Measurements from ENCODE around the gene ASZ1.
"Not testable (repeated sequence)": the region's sequence is repeated elsewhere in the genome, so short reads cannot be mapped to it uniquely, and the experiment has no call there.

The ASZ1 gene

GRCh38 chr7:117444646-117445045, 17.4 kb upstream of the ASZ1 start:
- Histone ChIP-seq H3K4me1 (ENCODE audit: control insufficient read depth, insufficient read depth, low read length, poor library complexity, severe bottlenecking) (no peaks in the 10 kb centered on the region), H3K36me3 (ENCODE audit: control insufficient read depth, insufficient read depth, low read length) (no peaks in the 10 kb centered on the region), H3K27ac (ENCODE audit: low read depth, low read length, severe bottlenecking) (no peak overlapping the region), H3K9me3 (ENCODE audit: control insufficient read depth, low read length) (no peaks in the 10 kb centered on the region), H3K4me3 (ENCODE audit: extremely low read depth, insufficient read depth, low read length, poor library complexity, severe bottlenecking) (no peak overlapping the region)
- 80 to 91% methylated on average over 1 of the region's 1 CpG for WGBS, 2 experiments (ENCODE audit: insufficient coverage in 2 of 2)

DNA sequence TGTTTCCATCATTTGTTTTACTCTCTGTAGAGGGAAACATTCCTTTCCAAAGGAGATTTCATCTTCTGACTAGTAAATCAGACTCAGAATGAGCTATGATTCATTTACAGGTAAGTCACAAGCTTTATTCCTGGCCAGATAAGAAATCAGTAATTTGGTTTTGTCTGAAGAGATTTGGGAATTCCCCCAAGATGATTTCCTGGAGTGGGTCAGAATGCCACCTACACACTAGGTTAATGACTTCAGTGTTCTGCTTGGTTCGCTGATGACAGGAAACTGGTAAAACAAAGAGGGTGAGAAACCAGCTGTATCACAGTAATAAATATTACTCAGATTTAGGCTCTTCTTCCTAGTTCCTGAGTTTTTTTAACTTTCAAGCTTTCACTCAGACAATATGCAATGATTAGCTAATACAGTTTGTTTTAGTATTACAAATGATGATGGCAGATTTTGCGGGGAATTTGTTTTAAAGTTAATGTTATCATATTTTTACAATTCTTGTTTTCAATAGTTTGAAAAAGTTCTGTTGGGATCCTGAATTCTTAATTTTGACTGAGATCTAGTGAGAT, 8.3 kb upstream of the ASZ1 start:
- H3K27ac ChIP-seq (ENCODE audit: low read depth, low read length, severe bottlenecking), result no peak overlapping the region
- H3K4me3 ChIP-seq (ENCODE audit: extremely low read depth, insufficient read depth, low read length, poor library complexity, severe bottlenecking), result no peak overlapping the region
- no peaks in the 10 kb centered on the region for H3K36me3 ChIP-seq (ENCODE audit: control insufficient read depth, insufficient read depth, low read length)
- H3K9me3 ChIP-seq (ENCODE audit: control insufficient read depth, low read length), result no peaks in the 10 kb centered on the region
- no peaks in the 10 kb centered on the region for H3K4me1 ChIP-seq (ENCODE audit: control insufficient read depth, insufficient read depth, low read length, poor library complexity, severe bottlenecking)
- no CpG with 5 or more reads among the region's 2 CpGs for WGBS, 2 experiments (ENCODE audit: insufficient coverage in 2 of 2)

DNA sequence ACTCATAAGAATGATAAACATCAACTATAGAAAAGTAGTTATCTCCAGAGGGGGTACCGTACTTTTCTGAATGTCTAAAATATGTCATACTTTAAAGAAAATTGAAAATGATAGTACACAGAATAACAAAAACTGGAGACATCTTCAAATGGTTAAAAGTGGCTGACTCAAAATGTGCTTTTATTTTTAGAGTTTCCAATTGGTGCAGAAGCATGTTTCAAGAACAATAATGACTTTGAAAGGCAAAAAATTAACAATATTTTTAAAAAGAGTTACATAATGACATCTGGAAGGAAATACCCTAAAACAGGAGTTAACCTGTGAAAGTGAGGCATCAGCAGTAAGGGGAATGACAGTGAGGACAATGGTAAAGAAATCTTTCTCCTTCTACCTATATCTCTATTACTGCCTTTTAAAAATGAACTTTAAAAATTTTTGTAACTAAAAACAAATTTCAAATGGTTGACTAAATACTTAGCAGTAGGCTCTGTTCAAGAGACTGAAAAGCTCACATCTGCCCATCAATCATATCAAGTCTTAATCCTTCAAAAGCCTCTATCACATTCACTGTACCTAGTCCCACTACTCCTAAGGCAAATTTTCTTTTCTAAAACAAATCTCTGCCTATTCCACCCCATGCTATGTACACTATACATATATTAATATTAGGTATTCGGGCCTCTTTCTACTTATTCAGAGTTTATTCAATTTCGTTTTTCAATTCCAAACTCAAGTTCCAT, 3.0 kb downstream of the ASZ1 start:
- no CpG with 5 or more reads among the region's 3 CpGs for WGBS, 2 experiments (ENCODE audit: insufficient coverage in 2 of 2)
- no peaks in the 10 kb centered on the region for H3K4me1 ChIP-seq (ENCODE audit: control insufficient read depth, insufficient read depth, low read length, poor library complexity, severe bottlenecking)
- no peaks in the 10 kb centered on the region for H3K36me3 ChIP-seq (ENCODE audit: control insufficient read depth, insufficient read depth, low read length)
- no peak overlapping the region for H3K27ac ChIP-seq (ENCODE audit: low read depth, low read length, severe bottlenecking)
- H3K9me3 ChIP-seq (ENCODE audit: control insufficient read depth, low read length), result no peaks in the 10 kb centered on the region
- H3K4me3 ChIP-seq (ENCODE audit: extremely low read depth, insufficient read depth, low read length, poor library complexity, severe bottlenecking), result no peak overlapping the region

DNA sequence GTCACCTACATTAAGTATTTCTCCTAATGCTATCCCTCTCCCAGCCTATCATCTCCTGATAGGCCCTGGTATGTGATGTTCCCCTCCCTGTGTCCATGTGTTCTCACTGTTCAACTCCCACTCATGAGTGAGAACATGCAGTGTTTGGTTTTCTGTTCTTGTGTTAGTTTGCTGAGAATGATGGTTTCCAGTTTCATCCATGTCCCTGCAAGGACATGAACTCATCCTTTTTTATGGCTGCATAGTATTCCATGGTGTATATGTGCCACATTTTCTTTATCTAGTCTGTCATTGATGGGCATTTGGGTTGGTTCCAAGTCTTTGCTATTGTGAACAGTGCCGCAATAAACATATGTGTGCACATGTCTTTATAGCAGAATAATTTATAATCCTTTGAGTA, 12.7 kb downstream of the ASZ1 start:
- not testable (repeated sequence) for H3K4me3 ChIP-seq (ENCODE audit: extremely low read depth, insufficient read depth, low read length, poor library complexity, severe bottlenecking); H3K4me1 ChIP-seq (ENCODE audit: control insufficient read depth, insufficient read depth, low read length, poor library complexity, severe bottlenecking); H3K36me3 ChIP-seq (ENCODE audit: control insufficient read depth, insufficient read depth, low read length); H3K27ac ChIP-seq (ENCODE audit: low read depth, low read length, severe bottlenecking); H3K9me3 ChIP-seq (ENCODE audit: control insufficient read depth, low read length)
- WGBS, 2 experiments (ENCODE audit: insufficient coverage in 2 of 2), result no CpG with 5 or more reads among the region's 1 CpG

DNA sequence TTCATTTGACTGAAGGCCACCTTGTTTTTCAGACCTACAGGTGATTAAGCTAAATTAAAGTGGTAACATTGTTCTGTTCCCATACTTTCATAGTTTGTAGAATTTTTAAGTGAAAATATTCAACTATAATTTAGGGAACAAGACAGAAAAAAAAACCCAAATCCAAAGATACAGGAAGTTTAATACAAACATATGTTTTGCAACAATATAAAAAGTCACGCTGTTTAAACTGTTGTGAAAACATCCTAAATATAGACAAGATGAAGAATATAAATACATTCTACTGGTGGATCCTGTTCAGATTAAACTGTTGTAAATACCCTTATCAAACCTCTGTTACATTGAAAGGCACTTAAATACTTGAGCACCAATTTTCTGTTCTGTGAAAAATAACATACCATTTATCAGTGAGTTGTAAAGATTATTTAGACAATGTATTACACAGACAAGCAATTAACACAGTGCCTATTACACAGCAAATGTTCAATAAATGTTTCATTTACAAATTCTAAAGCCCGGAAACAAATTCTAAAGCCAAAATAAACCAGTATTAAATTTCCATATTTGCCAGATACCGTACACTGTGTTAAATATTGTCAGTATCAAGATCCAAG, 14.2 kb downstream of the ASZ1 start:
- no CpG with 5 or more reads among the region's 3 CpGs for WGBS, 2 experiments (ENCODE audit: insufficient coverage in 2 of 2)
- Histone ChIP-seq H3K4me3 (ENCODE audit: extremely low read depth, insufficient read depth, low read length, poor library complexity, severe bottlenecking) (no peak overlapping the region), H3K9me3 (ENCODE audit: control insufficient read depth, low read length) (no peaks in the 10 kb centered on the region), H3K4me1 (ENCODE audit: control insufficient read depth, insufficient read depth, low read length, poor library complexity, severe bottlenecking) (no peaks in the 10 kb centered on the region), H3K36me3 (ENCODE audit: control insufficient read depth, insufficient read depth, low read length) (no peaks in the 10 kb centered on the region), H3K27ac (ENCODE audit: low read depth, low read length, severe bottlenecking) (no peak overlapping the region)

GRCh38 chr7:117412390-117412789, 14.9 kb downstream of the ASZ1 start:
- no CpG with 5 or more reads among the region's 1 CpG for WGBS, 2 experiments (ENCODE audit: insufficient coverage in 2 of 2)
- Histone ChIP-seq H3K4me1 (ENCODE audit: control insufficient read depth, insufficient read depth, low read length, poor library complexity, severe bottlenecking) (no peaks in the 10 kb centered on the region), H3K4me3 (ENCODE audit: extremely low read depth, insufficient read depth, low read length, poor library complexity, severe bottlenecking) (no peak overlapping the region), H3K27ac (ENCODE audit: low read depth, low read length, severe bottlenecking) (no peak overlapping the region), H3K36me3 (ENCODE audit: control insufficient read depth, insufficient read depth, low read length) (no peaks in the 10 kb centered on the region), H3K9me3 (ENCODE audit: control insufficient read depth, low read length) (no peaks in the 10 kb centered on the region)

- H3K4me3 ChIP-seq (ENCODE audit: extremely low read depth, insufficient read depth, low read length, poor library complexity, severe bottlenecking), result no peak overlapping the region
- no peaks in the 10 kb centered on the region for H3K36me3 ChIP-seq (ENCODE audit: control insufficient read depth, insufficient read depth, low read length)
- H3K9me3 ChIP-seq (ENCODE audit: control insufficient read depth, low read length), result no peaks in the 10 kb centered on the region
- H3K27ac ChIP-seq (ENCODE audit: low read depth, low read length, severe bottlenecking), result no peak overlapping the region
- no CpG with 5 or more reads among the region's 3 CpGs for WGBS, 2 experiments (ENCODE audit: insufficient coverage in 2 of 2)
- no peaks in the 10 kb centered on the region for H3K4me1 ChIP-seq (ENCODE audit: control insufficient read depth, insufficient read depth, low read length, poor library complexity, severe bottlenecking)
These were observed 15.8 kb downstream of the ASZ1 start for GRCh38 chr7:117411539-117411938.

DNA sequence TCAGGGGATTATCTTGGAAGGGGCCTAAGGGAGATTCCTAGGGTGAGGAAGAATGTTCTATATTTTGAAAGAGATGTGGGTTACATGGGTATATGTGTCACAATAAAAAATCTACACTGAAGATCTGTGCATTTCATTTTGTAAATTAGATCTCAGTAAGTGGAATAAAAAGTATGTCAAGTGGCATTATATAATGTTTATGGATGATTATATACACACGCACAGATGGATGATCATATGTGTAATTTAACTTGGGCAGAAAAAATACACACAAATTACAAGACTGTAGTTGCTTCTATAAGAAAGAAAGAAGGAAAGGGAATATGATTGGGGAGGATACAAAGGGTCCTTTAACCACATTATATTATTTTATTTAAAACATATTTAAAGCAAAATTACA, 18.5 kb downstream of the ASZ1 start:
- Histone ChIP-seq H3K27ac (ENCODE audit: low read depth, low read length, severe bottlenecking) (no peak overlapping the region), H3K4me3 (ENCODE audit: extremely low read depth, insufficient read depth, low read length, poor library complexity, severe bottlenecking) (no peak overlapping the region), H3K9me3 (ENCODE audit: control insufficient read depth, low read length) (no peaks in the 10 kb centered on the region), H3K36me3 (ENCODE audit: control insufficient read depth, insufficient read depth, low read length) (no peaks in the 10 kb centered on the region), H3K4me1 (ENCODE audit: control insufficient read depth, insufficient read depth, low read length, poor library complexity, severe bottlenecking) (no peaks in the 10 kb centered on the region)
- WGBS, 2 experiments (ENCODE audit: insufficient coverage in 2 of 2), result no CpG with 5 or more reads among the region's 1 CpG

DNA sequence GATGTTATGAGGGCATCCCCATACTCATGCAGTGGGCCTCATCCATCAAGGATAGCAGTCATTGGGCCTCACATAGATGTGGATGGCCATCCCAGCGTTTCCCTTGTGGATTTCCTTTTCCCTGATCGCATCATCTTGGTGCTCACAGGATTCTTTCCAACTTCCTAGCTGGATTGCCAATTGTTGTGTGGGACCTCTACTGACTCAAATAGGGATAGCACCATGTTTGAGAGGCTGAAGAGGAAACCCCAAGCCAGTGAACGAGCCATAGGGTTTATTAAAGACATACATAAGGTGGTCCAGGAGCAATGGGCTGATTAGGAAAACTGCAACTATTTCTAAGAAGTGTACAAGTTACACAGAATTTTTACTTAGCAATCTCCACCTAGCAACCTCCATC, 21.8 kb downstream of the ASZ1 start:
- no peak overlapping the region for H3K4me3 ChIP-seq (ENCODE audit: extremely low read depth, insufficient read depth, low read length, poor library complexity, severe bottlenecking)
- H3K9me3 ChIP-seq (ENCODE audit: control insufficient read depth, low read length), result no peaks in the 10 kb centered on the region
- H3K27ac ChIP-seq (ENCODE audit: low read depth, low read length, severe bottlenecking), result no peak overlapping the region
- WGBS, 2 experiments (ENCODE audit: insufficient coverage in 2 of 2), result 52 to 100% methylated on average over 2 of the region's 3 CpGs
- no peaks in the 10 kb centered on the region for H3K4me1 ChIP-seq (ENCODE audit: control insufficient read depth, insufficient read depth, low read length, poor library complexity, severe bottlenecking)
- H3K36me3 ChIP-seq (ENCODE audit: control insufficient read depth, insufficient read depth, low read length), result no peaks in the 10 kb centered on the region

GRCh38 chr7:117403737-117404136, 23.6 kb downstream of the ASZ1 start:
- WGBS, 2 experiments (ENCODE audit: insufficient coverage in 2 of 2), result 98 to 100% methylated on average over 6 to 8 of the region's 8 CpGs

DNA sequence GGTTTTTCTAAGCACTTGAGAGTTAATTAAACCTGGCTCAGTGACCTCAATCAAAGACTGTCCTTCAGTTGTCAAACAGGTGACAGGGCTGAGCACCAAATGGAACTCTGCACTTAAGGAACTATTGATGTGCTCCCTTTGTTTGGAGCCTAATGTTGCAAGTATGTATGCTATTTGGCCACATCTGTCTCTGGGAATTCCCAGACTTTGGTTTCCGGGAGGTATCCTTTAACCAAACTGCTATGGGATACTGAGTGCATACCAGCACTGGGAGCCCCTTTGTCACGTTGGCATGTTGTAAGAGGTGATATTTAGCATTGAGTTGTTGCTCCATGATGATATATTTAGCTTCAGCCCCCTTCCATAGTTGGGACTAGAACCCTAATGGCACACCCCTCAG, 25.2 kb downstream of the ASZ1 start:
- 83 to 100% methylated on average over 1 of the region's 2 CpGs for WGBS, 2 experiments (ENCODE audit: insufficient coverage in 2 of 2)
- H3K4me3 ChIP-seq (ENCODE audit: extremely low read depth, insufficient read depth, low read length, poor library complexity, severe bottlenecking), result no peak overlapping the region
- H3K36me3 ChIP-seq (ENCODE audit: control insufficient read depth, insufficient read depth, low read length), result no peaks in the 10 kb centered on the region
- H3K9me3 ChIP-seq (ENCODE audit: control insufficient read depth, low read length), result no peaks in the 10 kb centered on the region
- no peak overlapping the region for H3K27ac ChIP-seq (ENCODE audit: low read depth, low read length, severe bottlenecking)
- no peaks in the 10 kb centered on the region for H3K4me1 ChIP-seq (ENCODE audit: control insufficient read depth, insufficient read depth, low read length, poor library complexity, severe bottlenecking)

More at GRCh38 chr7:117403737-117404136, 23.6 kb downstream of the ASZ1 start:
- no peak overlapping the region for H3K27ac ChIP-seq (ENCODE audit: low read depth, low read length, severe bottlenecking)
- no peaks in the 10 kb centered on the region for H3K4me1 ChIP-seq (ENCODE audit: control insufficient read depth, insufficient read depth, low read length, poor library complexity, severe bottlenecking)
- H3K36me3 ChIP-seq (ENCODE audit: control insufficient read depth, insufficient read depth, low read length), result no peaks in the 10 kb centered on the region
- H3K9me3 ChIP-seq (ENCODE audit: control insufficient read depth, low read length), result no peaks in the 10 kb centered on the region
- H3K4me3 ChIP-seq (ENCODE audit: extremely low read depth, insufficient read depth, low read length, poor library complexity, severe bottlenecking), result no peak overlapping the region

Data from mesodermal cell (in vitro differentiated cells).